Measurements from ENCODE around the gene HLCS. TPM values are rescaled to one million over a fixed set of nuclear protein-coding genes. Genes with fewer than 3 reads are reported as not detected.

HLCS gene
- total RNA-seq, 1 donor, result 59.7 TPM

GRCh38 chr21:36750576-36750959, 215.9 kb downstream of the HLCS start:
- no peaks in the 10 kb centered on the region for H3K79me2 ChIP-seq (ENCODE audit: insufficient read depth, low read length)
- no peaks in the 10 kb centered on the region for H4K20me1 ChIP-seq (ENCODE audit: insufficient read depth, low read length)
- H3K4me3 ChIP-seq (ENCODE audit: insufficient read depth, low read length), result no peak overlapping the region
- no peak for TF ChIP-seq CTCF (IDR thresholded peaks at IDR 0.05; ENCODE audit: extremely low read depth, low read depth, low read length)
- H3K27ac ChIP-seq (ENCODE audit: low read depth, low read length), result no peak overlapping the region
- no peak overlapping the region for H3K4me2 ChIP-seq (ENCODE audit: insufficient read depth, low read length)
- H3K27me3 ChIP-seq (ENCODE audit: insufficient read depth, low read length), result no peaks in the 10 kb centered on the region
- H3K9me3 ChIP-seq (ENCODE audit: low read depth, low read length), result no peaks in the 10 kb centered on the region
- DNase-seq (ENCODE audit: insufficient read length, low spot score, missing footprints), result peak; percentile 60
- no peaks in the 10 kb centered on the region for H3K36me3 ChIP-seq (ENCODE audit: insufficient read depth, low read length)
- H2AFZ ChIP-seq (ENCODE audit: low read length), result no peak overlapping the region
- peaks cover 14% of the 10 kb centered on the region for H3K4me1 ChIP-seq (ENCODE audit: insufficient read depth, low read length)

- Histone ChIP-seq H3K4me1 (ENCODE audit: insufficient read depth, low read length) (peaks cover 14% of the 10 kb centered on the region), H3K36me3 (ENCODE audit: insufficient read depth, low read length) (no peaks in the 10 kb centered on the region), H3K4me2 (ENCODE audit: insufficient read depth, low read length) (no peak overlapping the region), H3K9me3 (ENCODE audit: low read depth, low read length) (no peaks in the 10 kb centered on the region), H3K4me3 (ENCODE audit: insufficient read depth, low read length) (no peak overlapping the region), H3K27ac (ENCODE audit: low read depth, low read length) (no peak overlapping the region), H2AFZ (ENCODE audit: low read length) (no peak overlapping the region), H3K79me2 (ENCODE audit: insufficient read depth, low read length) (no peaks in the 10 kb centered on the region), H3K27me3 (ENCODE audit: insufficient read depth, low read length) (no peaks in the 10 kb centered on the region), H4K20me1 (ENCODE audit: insufficient read depth, low read length) (no peaks in the 10 kb centered on the region)
- no peak for TF ChIP-seq CTCF (IDR thresholded peaks at IDR 0.05; ENCODE audit: extremely low read depth, low read depth, low read length)
- no peak for DNase-seq (ENCODE audit: insufficient read length, low spot score, missing footprints)
These were observed 216.4 kb downstream of the HLCS start for GRCh38 chr21:36749935-36750575.

- no peaks in the 10 kb centered on the region for H4K20me1 ChIP-seq (ENCODE audit: insufficient read depth, low read length)
- H3K4me1 ChIP-seq (ENCODE audit: insufficient read depth, low read length), result peaks cover 4% of the 10 kb centered on the region
- DNase-seq (ENCODE audit: insufficient read length, low spot score, missing footprints), result peak; percentile 99
- peak overlapping the region; percentile 69 for H3K4me3 ChIP-seq (ENCODE audit: insufficient read depth, low read length)
- no peaks in the 10 kb centered on the region for H3K79me2 ChIP-seq (ENCODE audit: insufficient read depth, low read length)
- peak overlapping the region; percentile 78 for H3K4me2 ChIP-seq (ENCODE audit: insufficient read depth, low read length)
- no peak overlapping the region for H3K27ac ChIP-seq (ENCODE audit: low read depth, low read length)
- no peaks in the 10 kb centered on the region for H3K9me3 ChIP-seq (ENCODE audit: low read depth, low read length)
- no peak overlapping the region for H2AFZ ChIP-seq (ENCODE audit: low read length)
- H3K27me3 ChIP-seq (ENCODE audit: insufficient read depth, low read length), result no peaks in the 10 kb centered on the region
- peak; percentile 5 for TF ChIP-seq CTCF (IDR thresholded peaks at IDR 0.05; ENCODE audit: extremely low read depth, low read depth, low read length)
- no peaks in the 10 kb centered on the region for H3K36me3 ChIP-seq (ENCODE audit: insufficient read depth, low read length)
These were observed 218.6 kb downstream of the HLCS start for GRCh38 chr21:36747815-36748383.

- H3K4me3 ChIP-seq (ENCODE audit: insufficient read depth, low read length), result peak overlapping the region; percentile 64
- TF ChIP-seq CTCF (IDR thresholded peaks at IDR 0.05; ENCODE audit: extremely low read depth, low read depth, low read length), result no peak
These were observed 219.2 kb downstream of the HLCS start for GRCh38 chr21:36747041-36747814.

More at GRCh38 chr21:36747041-36747814, 219.2 kb downstream of the HLCS start:
- Histone ChIP-seq H3K27me3 (ENCODE audit: insufficient read depth, low read length) (no peaks in the 10 kb centered on the region), H4K20me1 (ENCODE audit: insufficient read depth, low read length) (no peaks in the 10 kb centered on the region), H3K9me3 (ENCODE audit: low read depth, low read length) (no peaks in the 10 kb centered on the region), H3K79me2 (ENCODE audit: insufficient read depth, low read length) (no peaks in the 10 kb centered on the region), H3K36me3 (ENCODE audit: insufficient read depth, low read length) (no peaks in the 10 kb centered on the region), H3K4me1 (ENCODE audit: insufficient read depth, low read length) (peaks cover 3% of the 10 kb centered on the region), H2AFZ (ENCODE audit: low read length) (no peak overlapping the region), H3K4me2 (ENCODE audit: insufficient read depth, low read length) (peak overlapping the region; percentile 78), H3K27ac (ENCODE audit: low read depth, low read length) (no peak overlapping the region)
- peak; percentile 54 for DNase-seq (ENCODE audit: insufficient read length, low spot score, missing footprints)

Data from osteoblast (primary cell).